ENCODE data around the gene TNFAIP8L3. TPM values are rescaled to one million over a fixed set of nuclear protein-coding genes. Genes with fewer than 3 reads are reported as not detected.

TNFAIP8L3 gene
- polyA plus RNA-seq, 3 donors = 0.72 to 17.5 (median 3.5) TPM

DNA sequence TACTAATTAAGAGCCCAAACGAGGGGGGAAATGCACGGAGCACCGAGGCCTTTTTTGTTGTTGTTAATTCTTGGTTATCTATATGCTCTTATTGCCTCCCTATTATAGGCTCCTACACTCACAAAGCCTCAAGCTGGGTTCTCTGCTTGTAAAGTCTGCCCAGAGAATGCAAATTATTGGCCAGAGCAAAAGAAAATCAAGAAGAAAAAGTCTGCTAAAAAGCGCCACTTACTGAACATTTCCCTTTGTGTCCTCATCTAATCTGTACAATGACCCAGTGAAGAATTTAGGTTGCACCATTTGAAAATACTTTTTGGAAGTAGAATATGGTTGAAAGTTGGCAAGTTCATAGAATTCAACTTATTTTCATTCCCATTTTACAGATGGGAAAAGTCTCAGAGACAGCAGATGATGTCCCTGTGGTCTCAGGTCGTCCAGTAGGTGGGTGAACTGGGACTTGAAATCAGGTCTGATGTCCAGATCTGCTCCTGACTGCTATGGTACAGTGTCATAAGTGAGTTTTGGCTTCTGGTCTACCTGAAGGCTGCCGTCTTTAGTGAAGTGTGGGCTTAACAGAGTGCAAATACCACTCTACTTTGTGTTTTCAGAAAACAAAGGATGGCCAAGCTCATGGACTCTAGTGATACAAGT is 1.1 kb upstream of the TNFAIP8L3 start:
- 52 to 60% (median 54%) methylated on average over 6 of the region's 6 CpGs for WGBS, 3 donors
- no peak overlapping the region for H3K27ac ChIP-seq (ENCODE audit: low read depth, low read length)

DNA sequence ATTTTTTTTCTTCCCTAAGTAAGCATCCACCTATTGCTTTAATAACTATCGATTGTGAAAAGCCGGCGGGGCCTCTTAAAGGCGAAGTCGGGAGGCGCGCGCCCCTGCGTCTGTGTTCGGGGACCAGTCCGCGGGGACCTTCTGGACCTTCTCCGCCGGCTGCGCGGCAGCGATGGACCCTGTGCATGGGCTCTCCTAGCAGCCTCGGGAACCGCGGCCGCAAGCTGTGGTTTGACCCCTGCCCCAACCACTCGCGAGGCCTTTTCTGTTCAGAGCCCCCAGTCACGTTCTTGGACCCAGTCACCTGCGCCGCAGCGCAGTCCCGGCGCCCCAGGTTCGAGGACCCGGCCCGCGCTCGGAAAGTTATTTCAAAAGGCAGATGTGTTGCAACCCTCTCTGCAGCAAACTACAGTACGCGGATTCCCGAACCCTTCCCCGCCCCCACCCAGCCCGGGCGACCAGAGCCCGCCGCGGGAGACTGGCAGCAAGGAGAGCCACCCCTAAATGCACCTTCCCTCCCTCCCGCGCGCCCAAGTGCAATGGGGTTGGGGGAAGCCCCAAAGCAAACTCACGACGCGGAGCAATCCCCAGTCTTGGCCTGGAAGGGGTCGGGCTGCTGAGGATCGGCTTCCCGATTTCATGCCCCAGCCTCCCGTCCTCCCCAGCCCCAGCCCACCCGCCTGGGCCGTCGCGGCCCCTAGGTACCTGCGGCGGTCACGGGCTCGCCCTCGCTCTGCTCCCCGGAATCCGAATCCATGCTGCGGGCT is 684 bp downstream of the TNFAIP8L3 start:
- no peak overlapping the region for H3K27ac ChIP-seq (ENCODE audit: low read depth, low read length)
- whole genome bisulfite sequencing, 3 donors = 1 to 2% (median 1%) methylated on average over 62 to 65 of the region's 65 CpGs

DNA sequence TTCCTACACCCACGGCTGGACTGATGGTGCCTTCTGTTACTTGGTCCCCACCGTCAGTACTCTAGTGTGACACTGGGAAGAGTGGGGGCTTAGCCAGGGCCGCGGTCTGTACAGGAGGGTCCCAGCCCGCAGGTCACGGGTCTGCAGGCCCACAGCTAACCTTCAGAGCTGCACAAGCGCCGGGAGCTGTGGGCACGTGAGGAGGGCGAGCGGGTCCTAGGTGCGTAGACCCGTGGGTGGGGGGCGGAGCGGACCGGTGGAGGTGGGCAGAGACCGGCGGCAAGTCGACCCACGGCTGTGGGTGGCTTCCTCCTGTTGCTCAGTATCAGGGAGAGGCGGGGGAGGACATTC is 1.2 kb downstream of the TNFAIP8L3 start:
- no peak overlapping the region for H3K27ac ChIP-seq (ENCODE audit: low read depth, low read length)
- 15 to 25% (median 16%) methylated on average over 21 of the region's 21 CpGs for WGBS, 3 donors

GRCh38 chr15:51092480-51093040 is 2.1 kb downstream of the TNFAIP8L3 start:
- 70 to 72% (median 70%) methylated on average over 12 of the region's 12 CpGs for WGBS, 3 donors
- H3K27ac ChIP-seq (ENCODE audit: low read depth, low read length) = no peak overlapping the region

GRCh38 chr15:51090753-51091152 is 4.0 kb downstream of the TNFAIP8L3 start:
- 58 to 74% (median 58%) methylated on average over 3 of the region's 3 CpGs for WGBS, 3 donors
- no peak overlapping the region for H3K27ac ChIP-seq (ENCODE audit: low read depth, low read length)

GRCh38 chr15:51089699-51090453 is 4.8 kb downstream of the TNFAIP8L3 start:
- H3K27ac ChIP-seq (ENCODE audit: low read depth, low read length) = no peak overlapping the region
- WGBS, 3 donors = 79 to 87% (median 85%) methylated on average over 4 of the region's 4 CpGs

DNA sequence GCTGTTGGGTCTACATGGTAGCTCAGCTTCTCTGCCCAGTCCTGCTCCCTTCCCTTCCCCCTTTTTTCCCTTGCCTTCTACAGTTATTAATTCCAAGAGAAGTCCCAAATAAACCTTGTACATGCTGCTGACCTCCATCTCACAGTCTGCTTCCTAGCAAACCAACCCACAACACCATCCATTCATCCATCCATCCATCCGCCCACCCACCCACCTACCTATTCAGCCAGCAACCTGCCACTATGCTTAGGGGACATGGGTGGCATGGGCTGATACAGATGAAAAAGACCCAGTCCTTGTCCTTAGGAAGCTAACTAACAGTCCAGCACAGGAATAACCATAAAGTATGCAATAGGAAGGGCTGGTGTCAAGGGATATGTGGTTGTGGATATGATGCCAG is 5.7 kb downstream of the TNFAIP8L3 start:
- H3K27ac ChIP-seq (ENCODE audit: low read depth, low read length) = no peak overlapping the region
- WGBS, 3 donors = 89 to 100% (median 98%) methylated on average over 1 of the region's 1 CpG

DNA sequence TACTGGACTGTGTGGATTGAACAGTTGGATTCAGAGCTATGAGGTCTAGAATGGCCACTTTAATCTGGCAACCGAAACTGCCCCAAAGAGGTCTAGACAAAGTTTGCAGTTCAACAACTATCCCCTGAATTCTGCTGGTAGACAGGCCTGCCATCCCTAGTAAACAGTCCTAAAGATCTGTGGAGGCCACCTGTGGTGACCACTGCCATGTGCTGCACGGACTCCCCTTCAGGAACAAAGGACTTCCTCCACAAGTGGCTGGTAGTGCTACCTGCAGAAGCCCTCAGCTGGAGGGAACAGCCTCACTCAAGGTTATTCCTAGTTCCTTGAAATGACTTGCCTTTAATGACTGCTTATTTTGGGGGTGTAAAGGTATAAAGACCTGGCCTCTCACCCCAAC is 6.1 kb downstream of the TNFAIP8L3 start:
- WGBS, 3 donors = 83 to 84% (median 83%) methylated on average over 2 of the region's 2 CpGs
- H3K27ac ChIP-seq (ENCODE audit: low read depth, low read length) = no peak overlapping the region

DNA sequence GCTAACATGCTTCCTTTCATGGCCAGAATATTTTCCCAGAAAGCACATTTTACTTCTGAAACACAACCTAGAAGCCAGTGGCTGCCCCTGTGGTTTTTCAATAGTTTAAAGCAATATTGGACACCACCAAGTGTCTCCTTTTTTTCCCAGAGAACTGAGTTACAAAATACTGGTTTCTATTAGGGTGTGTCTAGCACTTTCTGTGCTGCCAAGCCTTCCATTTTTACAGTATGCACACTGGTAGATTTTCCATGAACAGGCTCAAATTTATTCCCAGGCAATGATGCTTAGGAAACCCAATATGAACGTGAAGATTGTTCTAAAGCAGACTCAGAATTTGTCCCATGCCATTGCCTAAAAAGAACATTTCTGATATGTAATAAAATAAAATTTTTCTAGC is 7.2 kb downstream of the TNFAIP8L3 start:
- H3K27ac ChIP-seq (ENCODE audit: low read depth, low read length) = no peak overlapping the region
- 85 to 86% (median 86%) methylated on average over 1 of the region's 1 CpG for WGBS, 3 donors

DNA sequence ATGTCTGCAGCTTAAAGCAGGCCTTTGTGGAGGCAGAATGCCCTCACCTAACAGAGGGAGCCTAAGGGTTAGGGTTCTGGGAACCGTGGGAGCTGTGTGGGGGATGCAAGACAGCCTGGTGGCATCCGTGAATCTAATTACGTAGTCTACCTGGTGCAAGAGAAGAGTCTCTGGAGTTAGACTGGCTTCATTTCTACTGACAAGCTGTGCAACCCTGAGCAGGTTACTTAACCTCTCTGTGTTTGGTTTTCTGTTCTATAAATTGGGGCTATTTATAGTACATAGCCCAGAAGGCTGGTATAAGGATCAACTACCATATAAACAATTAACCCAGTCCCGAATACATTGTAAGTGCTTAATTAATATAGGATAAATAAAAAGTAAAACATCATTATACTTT is 8.3 kb downstream of the TNFAIP8L3 start:
- WGBS, 3 donors = 87 to 89% (median 88%) methylated on average over 4 of the region's 4 CpGs
- H3K27ac ChIP-seq (ENCODE audit: low read depth, low read length) = no peak overlapping the region

DNA sequence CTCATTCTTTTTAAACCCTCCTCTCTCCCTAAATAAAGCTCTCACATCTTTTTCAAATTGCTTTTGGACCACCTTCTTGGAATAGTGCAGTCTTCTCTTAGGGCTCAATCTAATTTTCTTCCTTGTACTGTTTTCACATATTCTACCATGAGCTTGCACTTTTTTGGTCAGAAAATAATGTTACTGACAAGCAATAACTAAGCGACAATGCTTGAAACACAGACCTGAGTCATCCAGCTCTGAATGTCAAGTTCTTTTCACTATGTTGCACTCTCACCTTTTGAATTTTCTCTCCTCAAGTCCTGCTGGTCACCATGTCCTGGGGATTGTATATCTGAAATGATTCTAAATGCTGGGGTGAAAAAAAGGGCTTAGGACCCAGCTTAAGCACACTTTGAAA is 8.9 kb downstream of the TNFAIP8L3 start:
- H3K27ac ChIP-seq (ENCODE audit: low read depth, low read length) = no peak overlapping the region

GRCh38 chr15:51083641-51084166 is 11.0 kb downstream of the TNFAIP8L3 start:
- no peak overlapping the region for H3K27ac ChIP-seq (ENCODE audit: low read depth, low read length)
- WGBS, 3 donors = 83 to 94% (median 91%) methylated on average over 4 of the region's 4 CpGs

More for the DNA sequence above, 8.9 kb downstream of the TNFAIP8L3 start:
- WGBS, 3 donors = 87 to 97% (median 93%) methylated on average over 1 of the region's 1 CpG

GRCh38 chr15:51082246-51082645 is 12.5 kb downstream of the TNFAIP8L3 start:
- no peak overlapping the region for H3K27ac ChIP-seq (ENCODE audit: low read depth, low read length)

DNA sequence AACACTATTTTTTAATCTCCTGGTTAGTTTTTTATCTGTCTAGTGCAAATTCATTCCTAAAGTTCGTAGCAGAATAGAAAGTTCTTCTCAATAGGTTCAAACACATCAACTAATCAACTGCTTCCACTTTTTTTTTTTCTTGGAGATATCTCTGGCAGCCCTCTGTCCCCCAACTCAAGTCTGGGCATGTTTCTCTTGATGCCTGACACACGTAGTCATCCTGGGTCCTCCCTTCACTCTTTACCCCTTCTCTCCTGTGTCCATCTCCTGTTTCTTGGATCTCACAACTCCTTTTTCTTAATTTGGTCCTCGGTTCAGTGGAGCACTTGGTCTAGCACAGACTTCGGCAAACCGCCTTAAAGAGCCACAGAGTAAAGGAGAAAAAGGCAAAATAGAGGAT is 14.4 kb downstream of the TNFAIP8L3 start:
- WGBS, 3 donors = 90 to 93% (median 93%) methylated on average over 5 of the region's 5 CpGs
- no peak overlapping the region for H3K27ac ChIP-seq (ENCODE audit: low read depth, low read length)

More at GRCh38 chr15:51082246-51082645, 12.5 kb downstream of the TNFAIP8L3 start:
- WGBS, 3 donors = 94 to 100% (median 98%) methylated on average over 1 of the region's 1 CpG

DNA sequence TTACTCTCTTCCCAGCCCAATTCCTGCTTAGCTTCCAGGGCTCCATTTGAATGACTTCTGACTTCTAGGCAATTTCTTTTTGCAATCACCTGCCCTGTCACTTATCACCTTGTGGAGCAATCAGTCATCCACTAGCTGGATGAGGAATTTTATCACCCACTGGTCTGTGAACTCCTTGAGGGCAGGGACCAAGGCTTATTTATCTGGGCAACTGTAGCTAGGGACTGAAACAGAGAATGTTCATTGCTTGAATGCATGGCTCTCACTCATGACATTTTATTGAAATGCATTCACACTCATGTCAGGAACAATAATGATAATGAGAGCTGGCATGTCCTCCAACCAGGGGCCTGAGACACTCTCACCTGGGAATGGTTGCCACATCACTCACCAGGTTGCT is 15.5 kb downstream of the TNFAIP8L3 start:
- H3K27ac ChIP-seq (ENCODE audit: low read depth, low read length) = no peak overlapping the region

DNA sequence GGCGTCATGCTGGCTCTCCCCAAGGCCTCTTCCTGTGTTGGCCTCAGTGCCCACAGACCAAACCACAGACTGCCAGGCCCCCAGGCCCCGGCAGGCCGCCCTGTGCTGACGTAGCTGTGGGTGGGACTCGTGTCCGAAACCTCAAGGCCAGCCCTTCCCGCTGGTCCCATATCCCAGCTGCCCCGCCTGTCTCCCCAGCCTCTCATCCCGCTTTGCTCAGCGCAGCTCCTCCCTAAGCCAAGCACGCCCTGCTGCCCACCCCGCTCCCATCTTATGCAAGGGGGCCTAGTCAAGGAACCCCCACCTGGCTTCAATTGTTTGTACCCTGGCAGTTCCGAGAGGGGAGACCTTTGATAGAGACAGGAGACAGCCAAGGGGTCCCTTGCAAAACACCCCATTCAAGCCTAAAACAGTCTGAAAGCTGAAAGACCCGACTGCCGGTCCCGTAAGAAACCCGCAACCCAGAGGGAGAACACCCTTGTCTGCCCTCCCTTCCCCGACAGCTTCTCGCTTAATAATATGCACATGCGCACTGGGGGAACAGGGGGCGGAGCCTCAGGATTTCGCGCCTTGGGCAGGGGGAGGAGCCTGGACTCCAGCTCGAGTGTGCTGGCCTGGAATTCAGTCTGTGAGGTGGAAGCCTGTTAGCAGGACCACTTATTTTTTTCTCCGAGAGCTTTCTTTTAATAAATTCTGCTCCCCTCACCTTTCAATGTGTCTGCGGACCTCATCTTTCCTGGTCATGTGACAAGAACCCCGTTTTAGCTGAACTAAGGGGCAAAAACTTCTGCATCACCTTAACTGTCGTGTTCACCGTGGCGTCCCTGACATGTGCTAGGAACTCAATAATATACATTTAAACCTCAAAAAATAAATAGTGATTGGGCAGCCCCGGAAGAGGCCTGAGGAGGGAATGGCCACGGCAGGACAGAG is 17.2 kb downstream of the TNFAIP8L3 start:
- WGBS, 3 donors = 42 to 49% (median 43%) methylated on average over 32 of the region's 32 CpGs
- no peak overlapping the region for H3K27ac ChIP-seq (ENCODE audit: low read depth, low read length)

- H3K27ac ChIP-seq (ENCODE audit: low read depth, low read length) = no peak overlapping the region
- WGBS, 3 donors = 77 to 88% (median 77%) methylated on average over 16 of the region's 16 CpGs
Measured at GRCh38 chr15:51076524-51077220, 18.0 kb downstream of the TNFAIP8L3 start.
